ENCODE measurements around the gene SNCAIP.
"Not testable (repeated sequence)": the region's sequence is repeated elsewhere in the genome, so short reads cannot be mapped to it uniquely, and the experiment has no call there.

Gene SNCAIP

DNA sequence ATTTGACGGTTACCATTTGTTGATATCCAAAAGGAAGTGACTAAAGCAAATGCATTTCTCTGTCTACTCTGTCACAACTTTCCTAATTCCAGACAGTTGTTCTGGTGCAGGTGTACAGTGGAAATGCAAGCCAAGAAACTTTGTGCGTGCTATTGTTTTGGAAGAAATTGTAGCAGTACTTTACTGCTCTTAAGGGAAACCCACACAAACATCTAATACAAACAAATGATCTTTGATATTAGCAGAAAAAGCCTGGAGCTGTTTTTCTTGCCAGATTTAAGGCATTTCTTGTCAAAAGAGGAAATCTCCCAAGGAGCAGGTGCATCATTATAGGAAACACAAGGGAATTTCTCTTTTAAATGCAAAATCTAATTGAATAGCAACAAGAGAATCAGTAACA is 2.0 kb downstream of the SNCAIP start:
- DNase-seq (ENCODE audit: low read depth, low spot score): no peak

DNA sequence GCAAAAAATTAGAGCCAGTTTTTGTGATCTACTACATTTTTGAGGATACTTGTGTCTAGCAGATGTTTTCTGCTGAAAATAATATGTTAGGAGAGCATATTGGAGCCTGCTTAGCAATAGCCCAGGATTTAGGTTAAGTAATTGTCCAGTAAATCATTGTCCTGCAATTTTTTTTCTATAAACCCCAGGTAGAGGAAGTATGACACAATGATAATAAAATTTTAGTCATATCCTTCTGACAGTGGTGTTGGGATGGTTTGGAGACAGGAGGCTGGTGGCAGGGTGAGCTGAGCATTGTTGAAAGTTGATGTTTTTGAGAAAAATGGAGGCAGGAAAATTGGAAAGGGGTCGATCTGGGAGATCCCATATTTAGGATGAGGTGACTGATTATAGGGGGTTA is 3.5 kb downstream of the SNCAIP start:
- DNase-seq (ENCODE audit: low read depth, low spot score): no peak

GRCh38 chr5:122316656-122317055 is 4.6 kb downstream of the SNCAIP start:
- DNase-seq (ENCODE audit: low read depth, low spot score): no peak

DNA sequence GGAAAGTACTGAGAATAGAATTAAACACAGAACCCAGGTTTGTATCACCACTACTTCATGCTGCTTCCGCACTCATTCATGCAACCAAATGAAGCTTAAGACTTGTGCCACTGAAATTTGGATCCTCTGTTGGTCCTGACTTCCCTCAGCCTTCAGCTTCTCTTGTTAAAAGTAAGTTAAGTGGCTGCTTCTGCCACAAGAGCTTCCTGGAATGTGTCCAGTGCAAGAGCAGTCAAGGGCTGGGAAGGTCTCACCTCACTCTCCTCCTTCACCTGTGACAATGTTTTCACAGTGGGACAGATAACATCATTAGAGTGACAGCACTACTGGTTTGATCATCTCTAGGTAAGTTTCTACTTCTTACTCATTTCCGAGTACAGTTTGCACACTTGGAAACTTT is 7.9 kb downstream of the SNCAIP start:
- DNase-seq (ENCODE audit: low read depth, low spot score): no peak

DNA sequence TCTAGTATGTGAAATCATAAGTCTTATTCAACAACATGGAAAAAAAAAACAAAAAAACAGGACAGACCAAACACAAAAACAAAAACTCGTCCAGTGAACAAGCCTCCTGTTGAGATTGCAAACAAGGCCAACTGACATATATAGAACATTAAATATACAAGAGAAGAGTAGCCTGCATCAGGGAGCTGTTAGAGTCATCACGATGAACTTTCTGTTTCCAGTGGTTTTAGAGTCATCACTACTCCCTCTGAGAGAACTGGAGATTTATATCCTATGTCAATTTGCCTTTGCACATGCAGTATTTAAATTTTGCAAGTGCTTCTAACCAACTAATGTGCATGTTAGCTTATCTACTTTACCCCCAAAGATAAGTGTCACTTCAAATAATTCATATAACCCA is 9.9 kb downstream of the SNCAIP start:
- DNase-seq (ENCODE audit: low read depth, low spot score): no peak

DNA sequence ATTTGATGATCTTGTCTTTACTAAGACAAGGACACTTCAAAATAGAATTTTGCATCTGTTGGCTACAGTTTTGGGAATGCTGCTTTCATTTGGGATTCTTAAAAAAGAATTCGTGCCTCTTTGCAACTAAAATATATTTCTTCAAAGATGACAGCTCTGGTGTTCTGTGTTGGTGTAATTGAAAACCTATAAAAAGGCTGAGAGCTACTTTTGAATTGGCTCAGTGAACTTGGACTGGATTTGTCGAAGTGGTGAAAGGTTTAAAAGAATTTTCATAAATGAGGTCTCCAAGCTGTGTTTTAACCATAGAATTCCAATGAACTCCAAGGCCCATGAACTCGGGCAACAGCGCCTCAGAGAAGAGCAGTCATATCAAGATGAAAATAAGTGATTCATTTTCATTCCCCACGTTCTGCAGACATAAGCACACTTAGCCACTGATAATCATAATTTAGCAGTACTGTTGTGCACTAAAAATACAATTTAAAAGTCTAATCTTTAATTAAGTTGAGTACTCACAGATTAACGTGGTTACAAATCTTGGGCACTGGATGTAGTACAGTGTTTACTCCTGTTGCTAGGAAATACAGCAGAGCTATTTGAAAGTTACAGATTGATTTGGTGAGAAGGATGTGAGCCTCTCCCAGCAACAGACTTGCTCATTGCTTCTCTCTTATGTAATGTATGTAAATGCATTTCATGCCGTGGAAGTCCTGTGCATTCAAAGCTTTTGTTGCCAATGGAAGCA is 10.9 kb downstream of the SNCAIP start:
- DNase-seq (ENCODE audit: low read depth, low spot score): peak; percentile 54

DNA sequence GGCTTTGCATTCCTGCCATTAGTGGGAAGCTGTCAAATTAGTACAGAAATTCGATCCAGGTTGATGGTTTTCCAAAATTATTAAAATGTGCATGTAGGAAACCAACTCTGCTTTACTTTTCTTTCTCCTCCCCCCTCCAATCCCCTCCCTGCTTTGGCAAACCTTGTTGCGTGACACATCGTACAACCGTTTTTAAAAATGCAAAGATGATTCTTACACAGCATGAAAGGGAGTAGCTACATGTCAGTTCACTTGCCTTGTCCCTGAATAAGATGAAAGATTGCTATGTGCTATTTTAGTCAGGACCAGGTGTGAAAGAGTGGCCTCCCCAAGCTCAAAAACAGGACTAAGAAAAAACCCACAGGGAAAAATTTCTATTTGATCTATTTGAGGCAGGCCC is 11.7 kb downstream of the SNCAIP start:
- no peak for DNase-seq (ENCODE audit: low read depth, low spot score)

DNA sequence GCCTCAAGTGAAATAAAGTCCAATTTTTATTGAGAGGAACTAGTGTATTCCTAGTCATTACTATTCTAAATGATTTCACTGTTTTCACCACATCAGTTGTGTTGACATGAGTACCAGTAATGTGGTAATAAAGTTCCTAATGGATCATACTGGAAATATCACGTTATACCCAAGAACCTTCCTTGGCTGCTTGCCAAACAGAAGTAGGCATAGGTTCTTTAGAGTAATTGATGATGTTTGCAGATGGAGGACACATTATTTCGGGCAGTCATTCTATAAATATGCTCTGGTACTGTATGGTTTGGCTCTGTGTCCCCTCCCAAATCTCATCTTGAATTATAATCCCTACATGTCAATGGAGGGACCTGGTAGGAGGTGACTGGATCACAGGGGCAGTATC is 15.1 kb downstream of the SNCAIP start:
- no peak for DNase-seq (ENCODE audit: low read depth, low spot score)

DNA sequence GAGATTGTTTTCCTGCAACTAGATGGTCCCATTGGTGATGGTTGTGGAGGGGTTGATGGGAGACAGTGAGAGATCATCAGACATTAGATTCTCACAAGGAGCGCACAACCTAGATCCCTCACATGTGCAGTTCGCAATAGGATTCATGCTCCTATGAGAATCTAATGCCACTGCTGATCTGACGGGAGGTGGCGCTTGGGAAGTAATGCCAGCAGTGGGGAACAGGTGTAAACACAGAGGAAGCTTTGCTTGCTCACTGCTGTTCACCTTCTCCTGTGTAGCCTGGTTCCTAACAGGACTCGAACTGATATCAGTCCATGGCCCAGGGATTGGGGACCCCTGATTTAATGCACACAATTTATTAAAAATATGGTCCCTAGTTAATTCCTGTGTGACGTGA is 18.8 kb downstream of the SNCAIP start:
- no peak for DNase-seq (ENCODE audit: low read depth, low spot score)

DNA sequence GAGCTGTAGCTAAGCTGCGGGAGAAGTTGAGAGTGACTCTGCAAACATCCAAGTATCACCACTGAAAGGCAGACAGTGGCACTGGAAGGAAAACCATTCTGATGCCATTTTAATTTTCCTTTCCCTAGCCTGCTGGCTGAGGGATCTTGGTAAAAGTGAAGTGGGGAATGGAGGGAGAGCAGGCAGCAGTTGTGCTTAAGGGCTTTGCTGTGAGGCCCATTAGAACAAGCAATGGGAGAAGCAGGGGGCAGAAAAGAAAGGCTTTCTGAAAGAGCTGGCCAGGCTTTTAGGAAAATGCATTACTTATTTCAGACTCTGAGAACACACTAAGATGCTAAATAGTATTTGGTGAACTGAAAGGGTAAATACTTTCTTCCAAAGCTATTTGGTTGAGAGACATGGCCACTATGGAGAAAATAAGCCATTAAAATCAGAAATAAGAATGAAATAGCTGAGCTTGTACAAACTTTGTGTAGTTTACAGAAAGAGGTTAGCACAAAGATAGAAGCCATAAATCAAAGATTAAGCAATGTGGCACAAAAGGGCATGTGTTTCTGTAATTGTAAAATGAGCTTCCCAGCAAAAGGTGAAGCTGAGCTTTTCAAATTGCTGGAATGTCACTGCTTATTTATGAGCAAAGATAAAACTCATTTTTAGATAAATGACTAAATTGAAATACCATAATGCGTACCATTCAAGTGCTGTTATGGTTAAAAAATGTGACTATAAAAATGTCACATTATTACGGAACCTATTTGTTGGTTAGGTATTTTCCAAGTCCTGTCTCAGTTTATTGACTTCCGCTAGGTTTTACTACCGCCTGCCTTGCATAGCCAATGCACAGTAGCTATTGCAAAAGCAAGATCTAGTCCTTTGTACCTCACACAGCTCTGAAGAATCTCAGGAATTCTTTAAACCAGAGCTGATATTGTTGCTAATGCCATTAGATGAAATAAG is 20.8 kb downstream of the SNCAIP start:
- DNase-seq (ENCODE audit: low read depth, low spot score): peak; percentile 49

DNA sequence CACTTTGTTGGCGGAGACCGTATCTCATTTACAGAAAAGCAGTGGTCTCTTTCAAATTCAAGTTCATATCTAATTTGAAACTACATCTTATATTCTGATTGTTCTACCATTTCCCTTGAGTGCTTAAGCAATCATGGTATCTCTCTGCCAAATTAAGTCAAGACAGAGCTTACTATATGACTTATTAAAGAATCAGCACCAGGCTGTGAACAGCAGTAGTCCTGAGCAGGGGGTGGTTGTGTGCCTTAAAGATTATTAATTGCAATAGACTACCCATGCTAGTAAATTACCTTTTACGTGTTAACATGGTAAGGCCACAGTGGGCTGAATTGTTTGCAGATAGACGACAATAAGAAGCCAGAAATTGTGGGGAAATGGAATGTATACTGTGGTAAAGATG is 21.5 kb downstream of the SNCAIP start:
- no peak for DNase-seq (ENCODE audit: low read depth, low spot score)

- DNase-seq (ENCODE audit: low read depth, low spot score): no peak
Measured at GRCh38 chr5:122339591-122339990, 27.6 kb downstream of the SNCAIP start.

DNA sequence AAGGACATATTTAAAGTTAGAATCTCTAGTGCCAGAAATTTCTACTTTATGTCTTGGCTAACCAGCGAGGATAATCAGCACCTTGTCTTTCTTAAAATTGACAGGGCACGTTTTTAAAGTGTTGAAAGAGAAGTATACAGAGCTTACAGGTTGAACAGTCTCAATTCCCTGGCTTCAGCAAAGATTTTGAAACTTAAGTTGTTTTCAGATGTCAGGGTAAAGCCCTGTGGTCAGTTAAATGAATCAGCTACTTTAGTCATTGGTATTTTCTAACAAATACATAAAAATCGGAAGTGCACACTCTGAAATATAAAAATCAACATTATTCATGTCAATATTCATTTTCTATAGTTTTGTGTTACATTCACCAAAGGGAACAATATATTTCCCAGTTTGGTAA is 29.1 kb downstream of the SNCAIP start:
- no peak for DNase-seq (ENCODE audit: low read depth, low spot score)

DNA sequence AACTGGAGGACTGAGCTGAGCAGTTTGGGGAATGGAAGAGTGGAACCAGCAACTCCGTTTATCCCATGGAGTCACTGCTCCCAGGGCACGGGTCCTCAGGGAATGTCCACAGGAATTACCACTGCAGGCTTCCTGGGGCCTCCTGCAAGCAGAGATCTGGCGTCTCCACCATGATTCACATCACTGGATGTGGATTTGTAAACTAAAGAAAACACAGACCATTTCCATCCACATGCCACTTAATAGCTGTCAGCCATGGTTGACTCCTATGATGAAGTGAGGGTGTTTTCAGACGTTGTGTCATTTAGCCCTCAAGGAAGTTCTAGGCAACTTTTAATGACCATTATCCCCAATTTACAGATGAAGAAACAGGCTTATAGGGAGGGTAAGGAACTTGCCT is 30.2 kb downstream of the SNCAIP start:
- no peak for DNase-seq (ENCODE audit: low read depth, low spot score)

DNA sequence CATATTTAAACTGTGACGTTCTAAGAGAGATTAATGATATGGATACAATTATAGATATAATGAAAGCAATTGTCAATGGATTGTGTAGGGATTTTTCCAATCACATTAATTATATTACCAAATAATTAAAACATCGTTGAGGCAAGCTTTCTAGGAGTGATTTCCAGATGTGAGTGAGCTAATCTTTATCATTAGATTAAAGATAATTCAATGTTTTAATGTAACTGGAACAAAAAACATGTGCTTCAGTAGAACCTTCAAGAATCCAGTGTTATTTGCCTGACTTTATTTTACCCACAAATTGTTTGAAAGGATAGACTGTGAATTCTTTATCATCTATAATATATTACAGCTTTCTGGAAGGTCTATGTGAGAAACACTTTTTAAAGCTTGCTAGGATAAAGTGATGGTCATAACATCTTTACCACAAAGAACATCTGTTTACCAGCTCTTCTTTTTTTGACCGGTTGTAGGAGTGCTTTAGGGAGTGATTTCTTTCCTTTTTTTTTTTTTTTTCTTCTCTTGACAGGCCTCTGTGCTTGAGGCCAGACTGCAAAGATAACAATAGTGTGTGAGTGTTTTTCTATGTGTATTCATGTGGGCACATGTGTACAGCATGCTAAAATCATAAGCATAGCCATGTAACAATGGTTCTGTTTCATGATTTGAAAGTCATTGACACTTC is 35.0 kb downstream of the SNCAIP start:
- no peak for DNase-seq (ENCODE audit: low read depth, low spot score)

DNA sequence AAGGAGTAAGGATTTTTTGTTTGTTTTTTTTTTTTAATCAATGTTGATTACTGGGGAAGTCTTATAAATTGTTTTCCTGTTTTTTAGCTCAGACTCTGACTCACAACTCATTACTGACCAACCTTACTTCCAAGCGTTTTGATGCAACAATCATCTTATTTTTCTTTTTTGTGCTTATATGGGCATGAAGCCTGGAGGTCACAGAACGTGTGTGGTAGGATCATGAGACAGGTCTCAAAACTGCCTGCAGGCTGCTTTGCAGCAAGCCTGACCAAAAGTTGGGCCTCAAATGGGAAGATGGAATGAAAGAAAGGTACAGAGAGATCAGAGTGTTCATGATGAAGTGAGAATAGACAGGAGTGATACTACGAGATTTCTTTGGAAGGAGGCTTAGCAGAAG is 38.5 kb downstream of the SNCAIP start:
- DNase-seq (ENCODE audit: low read depth, low spot score): peak; percentile 10

GRCh38 chr5:122351416-122352157 is 39.5 kb downstream of the SNCAIP start:
- DNase-seq (ENCODE audit: low read depth, low spot score): no peak

- DNase-seq (ENCODE audit: low read depth, low spot score): no peak
Measured at GRCh38 chr5:122352331-122352730, 40.3 kb downstream of the SNCAIP start.

DNA sequence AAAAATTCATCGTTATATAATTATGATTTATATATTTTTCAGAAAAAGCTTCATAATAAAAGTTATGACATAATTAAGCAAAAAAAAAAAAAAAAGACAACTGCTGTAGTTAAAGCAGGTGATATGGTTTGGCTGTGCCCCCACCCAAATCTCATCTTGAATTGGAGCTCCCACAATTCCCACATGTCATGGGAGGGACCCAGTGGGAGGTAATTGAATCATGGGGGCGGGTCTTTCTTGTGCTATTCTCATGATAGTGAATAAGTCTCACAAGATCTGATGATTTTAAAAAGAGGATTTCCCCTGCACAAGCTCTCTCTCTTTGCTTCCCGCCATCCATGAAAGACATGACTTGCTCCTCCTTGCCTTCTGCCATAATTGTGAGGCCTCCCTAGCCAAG is 41.3 kb downstream of the SNCAIP start:
- DNase-seq (ENCODE audit: low read depth, low spot score): not testable (repeated sequence)

DNA sequence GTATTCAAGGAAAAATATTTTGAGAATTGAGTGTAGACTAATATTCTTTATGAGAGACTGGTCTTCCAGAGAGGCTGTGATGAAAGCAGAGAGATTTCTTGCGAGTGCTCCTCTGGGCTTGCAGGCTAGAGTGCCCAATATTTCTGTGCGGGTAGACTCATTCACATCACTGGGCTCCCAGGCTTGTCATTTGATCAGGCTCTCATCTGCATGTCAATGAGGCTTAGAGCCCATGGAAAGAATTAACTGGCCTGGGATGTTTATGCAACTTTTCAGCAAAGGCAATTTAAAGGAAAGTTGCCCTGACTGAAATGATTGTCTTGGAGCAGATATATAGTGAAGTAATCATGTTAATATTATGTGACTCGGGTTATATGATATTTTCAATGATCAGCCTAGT is 42.3 kb downstream of the SNCAIP start:
- peak; percentile 66 for DNase-seq (ENCODE audit: low read depth, low spot score)

GRCh38 chr5:122355324-122355723 is 43.3 kb downstream of the SNCAIP start:
- no peak for DNase-seq (ENCODE audit: low read depth, low spot score)

GRCh38 chr5:122356855-122357254 is 44.8 kb downstream of the SNCAIP start:
- no peak for DNase-seq (ENCODE audit: low read depth, low spot score)

All from astrocyte of the hippocampus (primary cell).